IMR-90 (cell line): ENCODE results near the gene SLC35C1. TPM values are rescaled to one million over a fixed set of nuclear protein-coding genes. Genes with fewer than 3 reads are reported as not detected.

Source experiments
- ATAC-seq: fragments of 200-7000 bp; cut with Tn5 transposase; 2 replicates; pipeline ENCODE4 v1.9.1; 2020; ENCODE audit warnings: low read depth, mild to moderate bottlenecking, moderate library complexity
- BruUV-seq: library from RNA; stranded (reverse); fragments of 400-500 nt; replicated peaks from 2 replicates; lab custom pipeline; 2021; lab: Mats Ljungman, UMichigan
- CTCF ChIA-PET: fragments of 300-600 bp; formaldehyde crosslinking; extraction: SDS; loops from one replicate; lab custom pipeline; 2021; ENCODE audit warnings: antibody characterized with exemption; lab: Yijun Ruan, JAX
- POLR2A ChIA-PET: fragments of 300-600 bp; sonication (Branson Sonifier 250); formaldehyde crosslinking; loops from one replicate; lab custom pipeline; 2022; ENCODE audit warnings: antibody characterized with exemption; ENCODE audit not compliant: unreplicated experiment; lab: Charles Lee
- DNase-seq: peaks from one replicate; pipeline ENCODE4 v3.0.0; 2013
- H2AFZ ChIP-seq: replicated peaks from 2 replicates; pipeline ENCODE3; 2013; ENCODE audit warnings: low read length, mild to moderate bottlenecking; ENCODE audit not compliant: poor library complexity
- H2AK5ac ChIP-seq: 2 replicates; pipeline ENCODE4 v1.6.1; 2013; ENCODE audit warnings: low read depth, low read length, inconsistent platforms
- H2AK9ac ChIP-seq: replicated peaks from 2 replicates; pipeline ENCODE3; 2013; ENCODE audit warnings: mild to moderate bottlenecking, low read depth, low read length, moderate library complexity; ENCODE audit not compliant: poor library complexity
- H2BK120ac ChIP-seq: 2 replicates; pipeline ENCODE4 v1.6.1; 2013; ENCODE audit warnings: low read depth, low read length, inconsistent platforms
- H2BK15ac ChIP-seq: 3 replicates; pipeline ENCODE4 v1.6.1; 2013; ENCODE audit warnings: low read depth, low read length, inconsistent platforms
- H2BK20ac ChIP-seq: 2 replicates; pipeline ENCODE4 v1.6.1; 2013; ENCODE audit warnings: low read depth, mild to moderate bottlenecking, inconsistent platforms, low read length, moderate library complexity
- H2BK5ac ChIP-seq: 2 replicates; pipeline ENCODE4 v1.6.1; 2013; ENCODE audit warnings: mild to moderate bottlenecking, low read depth, low read length, inconsistent platforms; ENCODE audit not compliant: poor library complexity, severe bottlenecking
- H3K14ac ChIP-seq: replicated peaks from 2 replicates; pipeline ENCODE4 v1.6.1; 2013; ENCODE audit warnings: low read depth, low read length, inconsistent platforms
- H3K18ac ChIP-seq: 2 replicates; pipeline ENCODE4 v1.6.1; 2013; ENCODE audit warnings: low read depth, low read length, control low read depth
- H3K23ac ChIP-seq: 2 replicates; pipeline ENCODE4 v1.6.1; 2013; ENCODE audit warnings: low read depth, low read length, inconsistent platforms
- H3K27ac ChIP-seq: 2 replicates; pipeline ENCODE4 v1.5.1; 2013; ENCODE audit warnings: mild to moderate bottlenecking, control low read depth, low read length; ENCODE audit not compliant: insufficient read depth
- H3K27me3 ChIP-seq: 2 replicates; pipeline ENCODE4 v1.6.1; 2013; ENCODE audit warnings: low read length; ENCODE audit not compliant: control insufficient read depth, insufficient read depth
- H3K36me3 ChIP-seq: 2 replicates; pipeline ENCODE4 v1.6.1; 2013; ENCODE audit warnings: low read length, mixed read lengths; ENCODE audit not compliant: control insufficient read depth, insufficient read depth
- H3K4ac ChIP-seq: 2 replicates; pipeline ENCODE4 v1.6.1; 2013; ENCODE audit warnings: low read depth, low read length, inconsistent platforms
- H3K4me1 ChIP-seq: 2 replicates; pipeline ENCODE4 v1.6.1; 2013; ENCODE audit warnings: low read length, mixed read lengths; ENCODE audit not compliant: control insufficient read depth, insufficient read depth
- H3K4me2 ChIP-seq: 2 replicates; pipeline ENCODE4 v1.6.1; 2013; ENCODE audit warnings: low read depth, mild to moderate bottlenecking, control low read depth, low read length, moderate library complexity
- H3K4me3 ChIP-seq: 2 replicates; pipeline ENCODE4 v1.5.1; 2013; ENCODE audit warnings: low read depth, mild to moderate bottlenecking, control low read depth, low read length, moderate library complexity; ENCODE audit not compliant: insufficient read depth
- H3K56ac ChIP-seq: 2 replicates; pipeline ENCODE4 v1.6.1; 2013; ENCODE audit warnings: low read length, inconsistent platforms; ENCODE audit not compliant: insufficient read depth; ENCODE audit errors: extremely low read depth
- H3K79me1 ChIP-seq, 2 experiments: 2 replicates each; pipeline ENCODE4 v1.6.1; 2013; ENCODE audit warnings: low read length in 2 of 2, inconsistent platforms in 1 of 2, low read depth in 1 of 2
- H3K9ac ChIP-seq: 2 replicates; pipeline ENCODE4 v1.6.1; 2013; ENCODE audit warnings: low read depth, low read length, control low read depth
- H3K9me1 ChIP-seq: 2 replicates; pipeline ENCODE4 v1.6.1; 2013; ENCODE audit warnings: low read length, inconsistent platforms; ENCODE audit not compliant: insufficient read depth
- H3K9me3 ChIP-seq: 2 replicates; pipeline ENCODE4 v1.6.1; 2013; ENCODE audit warnings: low read length; ENCODE audit not compliant: control insufficient read depth, insufficient read depth
- H4K20me1 ChIP-seq: 2 replicates; pipeline ENCODE4 v1.6.1; 2013; ENCODE audit warnings: low read length, inconsistent platforms; ENCODE audit not compliant: insufficient read depth
- H4K5ac ChIP-seq: 2 replicates; pipeline ENCODE4 v1.6.1; 2013; ENCODE audit warnings: mild to moderate bottlenecking, low read depth, low read length, control low read depth
- H4K8ac ChIP-seq, 2 experiments: 2 replicates each; pipeline ENCODE4 v1.6.1; 2013; ENCODE audit warnings: low read depth in 2 of 2, low read length in 2 of 2, control low read depth in 1 of 2, inconsistent platforms in 1 of 2
- H4K91ac ChIP-seq: 2 replicates; pipeline ENCODE4 v1.6.1; 2013; ENCODE audit warnings: low read depth, low read length, inconsistent platforms; ENCODE audit not compliant: insufficient read depth
- BHLHE40 ChIP-seq: fragments of 150-350 bp; IDR thresholded peaks from 2 replicates; pipeline ENCODE4 v1.6.1; 2016; ENCODE audit warnings: mild to moderate bottlenecking, low read depth, low read length
- CTCF ChIP-seq: conservative IDR thresholded peaks from 2 replicates; pipeline ENCODE4 v1.5.1; 2012; ENCODE audit warnings: mild to moderate bottlenecking, low read depth, low read length, improper control_type of control experiment
- FOS ChIP-seq: fragments of 150-350 bp; IDR thresholded peaks from 2 replicates; pipeline ENCODE4 v1.6.1; 2016; ENCODE audit warnings: low read depth, low read length
- MAZ ChIP-seq: IDR thresholded peaks from 2 replicates; pipeline ENCODE4 v1.6.1; 2012; ENCODE audit warnings: low read depth, mild to moderate bottlenecking, low read length, improper control_type of control experiment, moderate library complexity, borderline replicate concordance
- RAD21 ChIP-seq: IDR thresholded peaks from 2 replicates; pipeline ENCODE4 v1.6.1; 2012; ENCODE audit warnings: low read length, improper control_type of control experiment
- RCOR1 ChIP-seq: IDR thresholded peaks from 2 replicates; pipeline ENCODE4 v1.6.1; 2012; ENCODE audit warnings: mild to moderate bottlenecking, low read length, improper control_type of control experiment; ENCODE audit not compliant: insufficient replicate concordance
- SMC3 ChIP-seq: fragments of 150-350 bp; IDR thresholded peaks from 2 replicates; pipeline ENCODE4 v1.6.1; 2016; ENCODE audit warnings: low read depth, mild to moderate bottlenecking, antibody characterized with exemption, low read length, moderate library complexity
- WGBS, 2 experiments: methylation state at CpG; one replicate each; pipeline versions ENCODE4 v1.1.5 to v1.1.7; 2013; ENCODE audit warnings: missing lambda C conversion rate in 2 of 2; ENCODE audit not compliant: insufficient read length in 1 of 2; ENCODE audit errors: extremely low coverage in 2 of 2; 5-methylcytosine and 5-hydroxymethylcytosine counted together
- dilution Hi-C: fragments of 300-500 bp; cut with HindIII; formaldehyde crosslinking; loops from one replicate; pipeline ENCODE4 v1.14.3; 2018; ENCODE audit warnings: low sequenced_read_pairs; ENCODE audit not compliant: unreplicated experiment
- in situ Hi-C: fragments of 300-500 bp; cut with MboI; formaldehyde crosslinking; loops from 3 replicates; pipeline ENCODE4 v1.14.3; 2019; ENCODE audit warnings: low sequenced_read_pairs, inconsistent platforms, mixed read lengths
- intact Hi-C: fragments of 100-400 bp; cut with micrococcal nuclease; formaldehyde crosslinking; loops from 2 replicates; pipeline ENCODE4 v1.10.0; 2022
- polyA plus RNA-seq, 3 experiments: library from polyadenylated mRNA; depleted of rRNA; stranded (reverse); fragments of >200 nt; gene quantifications; 2 replicates each; pipeline ENCODE4 v1.2.3, GENCODE V29; 2012; ENCODE audit warnings: low replicate concordance in 1 of 3
- total RNA-seq: library from RNA; depleted of rRNA; stranded (reverse); fragments of >200 nt; gene quantifications from 2 replicates; pipeline ENCODE4 v1.2.3, GENCODE V29; 2012

SLC35C1 gene
- total and polyA plus RNA-seq, 2 of the 4 experiments (the other 2 are of a cell fraction): 4.3 to 27.1 TPM

GRCh38 chr11:45771566-45772448 lies 33.1 kb upstream of the SLC35C1 start:
- ATAC-seq (peak; percentile 97), DNase-seq (peak; percentile 58)
- no peaks in the 10 kb centered on the region for H3K9me3 ChIP-seq
- no peak overlapping the region for H3K14ac ChIP-seq
- no peak overlapping the region for H2AK5ac ChIP-seq
- H3K4me3 ChIP-seq: peak overlapping the region; percentile 47
- H2BK15ac ChIP-seq: no peak overlapping the region
- H2AFZ ChIP-seq: peak overlapping the region; percentile 96
- no peak overlapping the region for H2BK20ac ChIP-seq
- H4K91ac ChIP-seq: 0 out of 2 replicates have a peak overlapping the region, but pooled peaks have one; percentile 3
- H3K18ac ChIP-seq: no peak overlapping the region
- no peak overlapping the region for H2BK5ac ChIP-seq
- ChIA-PET CTCF (interaction anchor here (0.6 to 1.9 kb wide), 27 partner anchors 9 to 1046 kb away, joined by 3 to 17 read pairs (median 4); no protein-coding TSS in a partner anchor), POLR2A (no interaction called here)
- no peaks in the 10 kb centered on the region for H3K4me1 ChIP-seq
- no peaks in the 10 kb centered on the region for H3K79me1 ChIP-seq
- peak overlapping the region; percentile 63; the same call in 1 of the 2 replicates for H3K23ac ChIP-seq
- 0% methylated on average over 9 of the region's 31 CpGs; no CpG with 5 or more reads in 1 of the 2 experiments for WGBS, 2 experiments
- no peaks in the 10 kb centered on the region for H4K20me1 ChIP-seq
- TF ChIP-seq RAD21 (peak; percentile 86), FOS (no peak), SMC3 (peak; percentile 65), RCOR1 (no peak), BHLHE40 (0 out of 2 replicates have a peak, but pooled peaks have one; percentile 3), MAZ (peak; percentile 64; the same call in 1 of the 2 replicates), CTCF (peak; percentile 94)
- dilution Hi-C loops (no loop called here), in situ Hi-C loops (loop anchor here (10.0 kb wide), 1 partner anchor 397 kb away; no protein-coding TSS in a partner anchor), intact Hi-C loops (loop anchor here (1.0 kb wide), 2 partner anchors 401 to 432 kb away; no protein-coding TSS in a partner anchor)
- 0 out of 2 replicates have a peak overlapping the region, but pooled peaks have one; percentile 35 for H3K56ac ChIP-seq
- no peak overlapping the region for H3K4ac ChIP-seq
- H3K27ac ChIP-seq: no peak overlapping the region
- peak overlapping the region; percentile 83 for H2AK9ac ChIP-seq
- no peaks in the 10 kb centered on the region for H3K9me1 ChIP-seq
- H4K8ac ChIP-seq: peak overlapping the region in 1 of 2 experiments; percentile 71; a peak in 2 of 4 replicates
- no peak overlapping the region for H4K5ac ChIP-seq
- peak overlapping the region; percentile 71 for H3K4me2 ChIP-seq
- no peak overlapping the region for H2BK120ac ChIP-seq
- BruUV-seq: no TSS peak
- H3K27me3 ChIP-seq: peaks cover 20% of the 10 kb centered on the region
- no peaks in the 10 kb centered on the region for H3K36me3 ChIP-seq
- H3K9ac ChIP-seq: peak overlapping the region; percentile 56
